HG03159 (cell line): ENCODE data around the gene PON2.

Experiments used
- ATAC-seq: cut with Tn5 transposase; IDR thresholded peaks from one replicate; pipeline ENCODE4 v1.9.1; 2021; ENCODE audit warnings: mild to moderate bottlenecking, moderate library complexity; ENCODE audit not compliant: unreplicated experiment

The PON2 gene

DNA sequence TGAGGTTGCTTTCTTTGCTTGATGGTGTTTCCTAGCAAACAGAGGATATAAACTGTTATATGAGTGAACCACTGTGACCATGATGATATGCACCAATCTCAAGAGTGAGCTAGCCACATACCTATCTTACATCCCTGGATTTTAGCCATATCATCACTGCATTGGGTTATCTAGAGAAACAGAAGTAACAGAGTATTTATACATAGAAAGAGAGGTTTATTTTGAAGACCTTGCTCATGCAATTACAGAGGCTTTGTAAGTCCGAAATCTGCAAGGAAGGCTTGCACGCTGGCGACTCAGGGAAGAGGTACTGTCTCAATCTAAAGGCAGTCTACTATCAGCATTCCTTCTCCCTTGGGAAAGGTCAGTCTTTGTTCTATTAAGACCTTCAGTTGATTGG, 11.8 kb upstream of the PON2 start:
- no peak for ATAC-seq

DNA sequence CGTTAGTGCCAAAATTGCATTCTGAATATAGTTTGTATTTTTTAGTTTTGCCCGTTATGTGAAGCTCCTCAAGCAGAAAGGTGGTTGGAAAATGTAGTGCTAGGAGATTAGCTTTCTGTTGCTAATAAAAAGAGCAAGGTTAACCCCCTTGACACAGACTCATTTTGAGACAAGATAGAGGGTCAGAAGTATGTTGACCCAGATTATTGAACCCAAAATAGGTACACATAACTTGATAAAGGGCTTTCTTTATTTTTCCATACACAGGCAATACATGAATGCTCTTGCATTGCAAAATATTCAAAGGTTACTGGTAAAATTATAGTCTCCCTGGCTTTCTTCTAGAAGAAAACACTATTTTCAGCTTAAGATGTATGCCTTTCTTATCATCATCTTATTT, 10.0 kb upstream of the PON2 start:
- ATAC-seq = no peak

DNA sequence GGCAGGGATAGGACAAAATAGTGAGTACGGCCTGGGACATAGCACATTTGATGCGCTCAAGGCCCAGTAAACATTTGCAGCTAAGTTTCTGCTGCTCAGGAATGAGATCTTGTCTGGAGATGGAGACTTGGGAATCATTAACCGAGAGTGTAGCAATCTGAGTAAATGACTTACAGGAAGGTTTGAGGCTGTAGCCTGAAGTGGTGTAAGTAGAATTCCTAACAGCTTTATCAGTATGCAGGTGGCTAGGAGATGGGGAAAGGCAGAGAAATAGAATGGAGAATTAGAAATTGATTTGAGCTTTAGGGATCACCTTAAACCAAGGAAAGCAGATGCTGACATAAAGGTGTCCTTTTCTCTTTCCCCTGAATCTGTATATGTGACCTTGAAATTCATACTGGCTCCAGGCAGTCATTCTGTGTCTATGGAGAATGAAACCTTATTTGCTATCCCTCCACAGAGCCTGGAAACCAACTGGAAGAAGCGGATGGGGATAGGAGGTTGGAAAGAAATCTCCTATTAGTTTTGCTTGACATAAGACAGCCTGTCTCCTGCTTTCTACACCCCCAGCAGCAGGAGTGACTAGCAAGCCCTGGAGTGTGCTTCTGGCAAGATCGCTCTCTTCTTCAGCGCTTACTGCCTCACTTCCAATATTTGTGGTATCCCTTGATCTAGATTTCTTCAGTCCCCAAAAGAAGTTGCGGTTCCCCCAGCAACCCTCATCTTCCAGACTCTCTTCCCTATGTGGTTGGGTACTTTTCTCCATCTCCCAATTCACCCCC, 6.4 kb upstream of the PON2 start:
- no peak for ATAC-seq

DNA sequence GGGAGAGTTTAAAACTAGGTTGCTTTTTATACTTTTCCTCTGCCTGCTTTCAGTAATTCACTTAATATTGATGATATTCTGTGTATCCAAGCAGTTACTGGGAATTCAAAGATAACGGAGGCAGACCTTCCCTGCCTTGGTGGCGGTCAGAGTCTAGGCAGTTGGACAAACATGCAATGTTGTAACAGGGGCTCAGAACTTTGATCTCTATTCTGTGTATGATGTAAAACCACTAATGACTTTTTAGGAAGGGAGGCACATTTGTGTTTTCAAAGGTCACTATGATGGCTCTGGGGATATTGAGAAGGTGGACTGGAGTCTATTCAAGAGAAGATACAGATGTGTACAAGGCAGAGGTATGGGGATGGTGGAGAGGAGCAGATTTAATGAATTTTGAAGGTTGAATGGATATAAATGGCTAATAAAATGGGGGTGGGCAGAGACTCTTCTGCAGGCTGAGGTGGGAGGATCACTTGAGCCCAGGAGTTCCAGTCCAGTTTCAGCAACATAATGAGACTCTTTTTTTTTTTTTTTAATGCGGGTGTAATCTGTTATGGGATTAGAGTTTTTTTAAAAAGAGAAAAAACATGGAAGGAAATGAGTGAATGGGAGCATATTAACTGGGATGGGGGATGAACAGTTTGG, 5.7 kb upstream of the PON2 start:
- no peak for ATAC-seq

DNA sequence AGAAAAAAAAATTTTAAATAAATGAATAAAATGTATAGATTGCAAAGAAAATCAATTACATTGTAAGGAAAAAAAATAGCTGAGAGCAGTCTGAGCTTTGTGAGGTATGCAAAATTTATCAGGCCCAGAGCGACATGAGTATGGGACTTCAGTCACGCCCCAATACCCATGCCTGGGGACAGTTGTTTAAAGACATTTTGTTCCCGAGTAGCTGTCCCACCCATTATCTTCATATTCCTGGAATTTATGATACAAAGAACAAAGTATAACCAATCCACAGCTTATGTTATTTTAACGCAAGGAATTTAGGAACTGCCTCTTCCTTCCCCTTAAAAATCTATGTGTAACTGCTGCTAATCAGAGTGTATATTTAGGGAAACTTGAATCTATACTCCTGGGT, 1.6 kb upstream of the PON2 start:
- no peak for ATAC-seq

DNA sequence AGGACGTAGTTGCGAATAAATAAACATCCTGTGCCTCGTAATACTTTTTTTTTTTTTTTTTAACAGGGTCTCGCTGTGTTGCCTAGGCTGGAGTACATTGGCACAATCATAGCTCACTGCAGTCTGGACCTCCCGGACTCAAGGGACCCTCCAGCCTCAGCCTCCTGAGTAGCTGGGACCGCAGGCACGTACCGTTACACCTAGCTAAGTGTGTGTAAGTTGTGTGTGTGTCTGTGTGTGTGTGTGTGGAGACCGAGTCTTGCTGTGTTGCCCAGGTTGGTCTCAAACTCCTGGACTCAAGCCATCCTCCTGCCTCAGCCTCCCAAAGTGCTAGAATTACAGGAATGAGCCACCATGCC, 573 bp upstream of the PON2 start:
- ATAC-seq = peak; percentile 7

DNA sequence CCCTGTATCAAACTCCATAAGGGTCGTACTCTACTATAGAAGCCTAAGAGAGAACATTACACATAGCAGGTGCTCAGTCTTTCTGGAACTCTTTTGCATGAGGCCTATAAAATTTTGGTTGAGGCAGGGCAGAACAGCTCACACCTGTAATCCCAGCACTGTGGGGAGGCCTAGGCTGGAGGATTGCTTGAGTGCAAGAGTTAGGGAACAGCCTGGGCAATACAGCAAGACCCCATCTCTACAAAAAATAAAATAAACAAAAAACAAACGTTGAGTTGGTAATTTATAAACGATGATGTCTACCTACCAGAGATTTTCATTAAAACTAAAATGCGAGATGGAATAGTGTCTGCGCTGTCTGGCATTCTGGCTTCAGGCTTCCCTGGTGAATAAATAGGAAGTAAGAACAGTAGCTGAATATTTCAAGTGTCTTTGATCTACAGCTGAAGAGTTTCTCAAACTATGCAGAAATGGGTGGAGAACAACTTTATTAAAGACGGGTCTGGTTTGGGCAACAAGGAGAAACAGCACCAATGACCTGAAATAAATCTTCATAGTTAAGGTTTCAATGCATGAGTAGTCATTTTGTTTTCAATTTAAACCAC, 774 bp downstream of the PON2 start:
- no peak for ATAC-seq

DNA sequence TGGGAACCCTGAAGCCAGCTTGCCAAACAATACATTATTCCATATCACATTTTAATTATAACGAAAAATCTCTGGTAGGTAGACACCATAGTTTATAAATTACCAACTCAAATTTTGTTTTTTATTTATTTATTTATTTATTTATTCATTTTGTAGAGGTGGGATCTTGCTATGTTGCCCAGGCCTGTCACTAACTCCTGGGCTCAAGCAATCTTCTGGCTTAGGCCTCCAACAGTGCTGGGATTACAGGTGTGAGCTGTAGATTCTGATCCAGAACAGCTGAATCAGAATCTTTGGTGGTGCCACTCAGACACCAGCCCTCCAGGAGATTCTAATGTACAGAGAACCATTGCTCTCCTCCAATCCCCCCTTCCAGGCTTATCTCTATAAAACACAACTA, 1.7 kb downstream of the PON2 start:
- no peak for ATAC-seq

DNA sequence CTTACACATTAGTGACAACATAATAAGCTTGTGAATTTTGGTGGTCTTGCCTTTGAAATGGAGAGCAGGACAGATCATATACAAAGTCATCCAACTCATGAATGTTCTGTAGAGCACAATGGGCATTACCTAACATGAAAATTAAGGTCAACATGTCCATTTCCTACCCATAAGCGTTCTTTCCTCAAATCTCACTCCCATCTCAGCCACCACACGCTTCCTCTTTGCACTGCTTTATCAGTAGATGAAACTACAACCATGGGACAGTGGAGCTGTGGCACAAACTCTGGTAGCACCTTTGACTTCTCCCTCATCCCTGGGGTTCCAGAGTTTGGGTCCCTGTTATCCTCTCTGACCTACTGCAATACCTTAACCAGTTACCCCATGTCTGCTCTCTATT, 2.2 kb downstream of the PON2 start:
- ATAC-seq = no peak

DNA sequence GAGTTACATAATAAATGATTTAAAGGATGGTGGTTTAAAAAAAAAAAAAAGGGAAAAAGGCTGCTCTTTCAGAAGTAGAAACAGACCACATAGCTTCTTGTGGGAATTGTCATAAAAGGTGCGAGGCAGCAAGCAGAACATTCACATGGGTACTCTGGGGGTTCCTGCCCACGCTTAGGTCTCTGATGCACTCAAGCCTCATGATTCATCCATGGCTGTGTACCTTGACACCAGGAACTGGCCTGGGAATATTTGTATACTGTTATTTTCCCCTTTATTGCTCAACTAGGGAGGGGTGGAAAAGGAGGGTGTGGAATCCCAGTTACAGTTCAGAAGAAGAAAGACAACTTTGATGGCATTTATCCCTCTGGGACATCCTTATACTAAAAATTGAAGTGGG, 4.0 kb downstream of the PON2 start:
- no peak for ATAC-seq

DNA sequence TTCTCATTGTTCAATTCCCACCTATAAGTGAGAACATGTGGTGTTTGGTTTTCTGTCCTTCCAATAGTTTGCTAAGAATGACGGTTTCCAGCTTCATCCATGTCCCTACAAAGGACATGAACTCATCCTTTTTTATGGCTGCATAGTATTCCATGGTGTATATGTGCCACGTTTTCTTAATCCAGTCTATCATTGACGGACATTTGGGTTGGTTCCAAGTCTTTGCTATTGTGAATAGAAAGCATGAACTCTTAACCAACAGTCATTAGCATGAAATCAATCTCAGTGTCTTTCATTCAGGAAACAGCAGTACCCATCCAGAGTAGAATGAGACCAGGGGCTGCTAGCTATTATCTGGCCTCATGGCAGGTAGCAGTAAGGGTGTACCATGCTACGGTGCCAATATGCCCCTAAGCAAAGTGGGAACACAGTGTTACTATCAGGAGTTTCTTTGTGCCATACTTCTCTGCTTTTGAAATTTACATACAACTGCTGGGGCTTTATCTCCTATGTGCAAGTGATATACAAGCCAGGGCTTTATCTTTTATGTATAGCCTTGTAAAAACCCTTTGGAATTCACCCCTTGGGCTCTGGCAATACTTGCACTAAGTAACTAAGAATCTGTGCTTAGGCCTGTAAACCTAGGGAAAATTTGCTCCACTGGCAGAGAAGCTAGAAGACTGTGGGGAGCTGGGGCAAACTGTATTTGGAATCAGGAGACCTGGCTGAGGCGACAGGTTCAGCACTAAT, 5.4 kb downstream of the PON2 start:
- no peak for ATAC-seq

DNA sequence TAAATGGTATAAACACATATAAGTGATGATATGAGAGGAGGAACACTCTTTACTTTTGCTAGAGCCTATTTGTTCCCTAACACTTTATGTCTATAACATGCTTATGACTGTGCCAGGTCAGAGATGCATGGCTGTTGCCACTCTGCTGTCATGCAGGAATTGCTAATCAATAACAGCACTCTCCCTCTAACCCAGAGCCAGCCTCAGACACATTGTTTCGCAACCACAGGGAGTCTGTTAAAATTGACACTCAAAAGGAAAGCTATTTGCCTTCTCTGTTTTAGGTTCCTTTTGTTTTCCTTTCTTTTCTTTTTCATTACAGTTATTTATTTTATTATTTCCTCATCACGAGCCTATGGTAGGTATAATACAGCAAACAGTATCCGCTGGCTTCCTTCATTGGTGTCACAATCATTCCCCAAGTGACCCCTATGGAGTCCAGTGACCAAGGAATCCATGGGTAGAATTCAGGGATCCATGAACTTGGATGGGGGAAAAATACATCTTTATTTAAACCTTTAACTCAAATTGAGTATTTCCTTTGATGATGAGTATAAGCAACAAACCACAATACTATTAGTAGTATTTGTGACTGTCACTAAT, 6.8 kb downstream of the PON2 start:
- no peak for ATAC-seq

DNA sequence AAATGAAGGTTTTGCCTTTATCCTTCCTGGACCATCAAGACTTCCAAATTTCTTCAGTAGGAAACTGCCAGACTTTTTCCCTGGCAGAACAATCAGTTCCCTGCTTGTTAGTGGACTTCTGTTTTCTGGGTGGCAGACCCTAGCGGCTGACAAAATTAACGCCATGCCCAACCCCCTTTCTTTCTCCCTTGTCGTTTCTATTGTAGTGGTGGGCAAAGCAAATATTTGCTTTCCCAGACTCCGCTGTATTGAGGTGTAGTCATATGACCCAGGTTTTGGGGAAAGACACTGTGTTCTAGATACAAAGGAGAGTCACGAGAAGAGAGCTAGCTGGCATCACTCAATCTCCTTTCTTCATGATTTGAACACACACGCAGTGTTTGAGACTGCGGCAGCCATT, 7.7 kb downstream of the PON2 start:
- ATAC-seq = no peak

DNA sequence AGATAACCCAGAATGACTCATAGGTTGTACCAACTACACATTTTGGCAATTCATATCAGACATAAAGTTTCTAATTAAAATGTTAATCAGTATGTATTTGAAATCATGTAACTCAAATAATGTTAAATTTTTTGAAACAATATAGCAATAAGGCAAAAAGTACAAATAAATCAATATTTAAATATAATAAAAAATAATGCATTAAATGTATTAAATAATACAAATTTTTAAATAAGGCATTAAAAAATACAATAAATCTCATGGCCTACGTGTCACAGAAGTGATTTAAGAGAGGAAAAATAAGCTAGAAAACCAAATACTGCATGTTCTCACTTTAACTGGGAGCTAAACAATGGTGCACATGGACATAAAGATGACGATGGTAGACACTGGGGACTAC, 9.1 kb downstream of the PON2 start:
- no peak for ATAC-seq

DNA sequence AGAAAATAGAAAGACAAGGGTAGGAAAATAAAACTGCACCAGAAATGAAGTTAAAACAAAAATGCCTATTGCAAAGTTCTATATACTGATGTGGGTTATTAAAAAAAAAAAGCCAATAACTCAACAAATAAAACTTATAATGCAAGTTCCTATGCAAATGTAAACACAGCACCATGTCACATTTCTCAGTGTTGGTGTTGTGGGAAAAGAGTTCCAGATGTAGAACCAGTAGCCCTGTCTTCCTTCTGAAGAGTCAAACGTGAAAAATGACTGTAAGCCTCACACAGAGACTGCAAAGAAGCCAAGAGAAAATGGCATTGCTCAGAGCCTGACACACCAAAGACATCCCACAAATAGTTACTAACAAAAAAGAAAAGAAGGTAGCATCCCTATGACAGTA, 10.1 kb downstream of the PON2 start:
- no peak for ATAC-seq

DNA sequence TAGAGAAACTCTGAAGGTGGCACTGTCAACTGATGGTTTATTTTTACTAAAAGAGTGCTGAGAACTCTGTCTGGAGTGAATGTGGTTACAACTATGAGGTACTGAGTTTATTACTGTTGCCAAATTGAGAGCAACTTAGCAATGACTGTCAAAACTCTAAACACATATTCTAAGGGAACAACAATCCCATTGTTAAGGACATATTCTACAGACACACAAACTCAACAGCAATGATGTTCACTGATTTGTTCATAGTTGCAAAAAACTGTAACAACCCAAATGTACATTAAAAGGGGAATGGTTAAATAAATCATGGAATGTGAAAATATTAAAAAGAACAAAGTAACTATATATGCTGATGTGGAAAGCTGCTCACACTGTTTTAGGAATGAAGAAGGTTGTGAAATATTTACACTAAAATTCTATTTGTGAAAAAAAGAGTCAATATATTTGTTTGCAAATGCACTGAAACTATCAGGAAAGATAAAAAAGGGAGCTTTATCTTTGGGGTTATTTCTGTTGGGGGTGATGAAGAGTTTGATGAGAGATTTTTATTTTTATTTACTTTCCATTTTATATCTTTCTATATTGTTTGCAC, 12.9 kb downstream of the PON2 start:
- ATAC-seq = no peak

DNA sequence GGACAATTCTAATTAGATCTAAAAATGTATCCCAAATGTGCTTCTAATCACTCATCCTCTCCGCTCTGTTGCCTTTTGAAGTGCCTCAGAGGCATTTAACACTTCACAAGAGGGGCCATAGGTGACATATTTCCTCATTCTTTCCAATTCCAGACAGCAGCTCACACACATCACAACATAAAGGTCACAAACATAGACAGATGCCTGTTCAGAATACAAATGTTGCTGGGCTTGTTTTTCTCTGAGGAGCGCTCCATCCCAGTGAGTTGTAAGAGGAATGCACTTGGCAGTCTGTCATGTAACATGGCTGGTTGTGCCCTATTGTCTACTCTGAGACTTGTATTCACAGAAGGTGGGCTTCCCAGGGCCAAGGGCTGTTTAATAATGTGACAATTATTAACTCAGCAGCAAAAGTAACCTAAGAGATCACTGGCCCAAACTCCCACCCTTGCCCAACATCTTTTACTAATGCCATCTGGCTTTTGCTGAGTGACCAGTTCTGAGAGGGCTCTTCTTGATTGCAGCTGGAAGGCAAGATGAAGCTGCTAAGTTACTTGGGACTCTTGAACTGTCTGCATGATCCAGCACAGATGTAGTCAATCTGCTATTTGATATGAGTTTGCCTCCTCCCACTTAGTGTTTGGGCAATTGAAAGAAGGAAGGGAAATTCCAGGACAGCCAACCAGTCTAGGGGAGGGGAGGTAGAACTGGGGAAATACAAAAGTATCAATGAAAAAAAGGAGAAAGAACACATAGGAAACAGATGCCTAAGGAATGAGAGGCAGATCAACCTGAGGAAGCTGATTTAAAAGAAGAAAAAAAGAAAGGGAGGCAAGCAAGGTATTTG, 13.6 kb downstream of the PON2 start:
- no peak for ATAC-seq

DNA sequence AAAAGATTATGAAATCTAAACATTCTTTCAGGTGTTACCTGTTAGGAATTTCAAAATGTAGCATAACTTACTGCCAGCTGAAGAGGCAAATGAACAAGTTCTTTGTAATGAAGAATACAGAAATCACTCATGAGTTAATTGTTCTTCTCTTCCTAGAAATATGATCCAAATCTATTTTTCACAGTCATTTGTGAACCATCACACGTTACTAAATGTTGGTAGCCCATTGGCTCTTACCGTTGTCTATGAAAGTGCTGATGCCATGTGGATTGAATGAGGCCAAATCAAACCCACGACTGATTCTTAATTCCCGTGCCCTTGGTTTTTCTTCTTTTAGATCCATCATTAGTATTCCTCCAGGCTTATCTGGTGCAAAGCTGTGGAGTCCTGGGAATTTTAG, 22.8 kb downstream of the PON2 start:
- no peak for ATAC-seq

DNA sequence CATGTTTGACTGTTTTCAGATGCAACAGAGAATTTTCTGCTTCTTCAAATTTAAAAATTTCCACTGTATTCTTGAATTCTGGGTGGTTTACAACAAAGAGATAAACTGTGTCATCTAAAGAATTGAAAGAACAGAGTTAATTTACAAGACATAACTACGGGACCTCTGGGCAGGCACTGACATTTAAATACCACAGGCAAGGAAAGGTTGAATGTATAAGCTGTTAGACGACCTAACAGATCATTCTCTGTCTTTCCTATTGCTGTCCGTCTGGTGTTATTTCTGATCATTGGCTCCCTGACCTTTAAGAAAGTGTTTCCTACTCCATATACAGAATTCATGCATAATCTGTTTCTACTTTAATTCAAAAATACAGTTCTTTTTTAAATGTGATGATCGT, 23.2 kb downstream of the PON2 start:
- no peak for ATAC-seq

DNA sequence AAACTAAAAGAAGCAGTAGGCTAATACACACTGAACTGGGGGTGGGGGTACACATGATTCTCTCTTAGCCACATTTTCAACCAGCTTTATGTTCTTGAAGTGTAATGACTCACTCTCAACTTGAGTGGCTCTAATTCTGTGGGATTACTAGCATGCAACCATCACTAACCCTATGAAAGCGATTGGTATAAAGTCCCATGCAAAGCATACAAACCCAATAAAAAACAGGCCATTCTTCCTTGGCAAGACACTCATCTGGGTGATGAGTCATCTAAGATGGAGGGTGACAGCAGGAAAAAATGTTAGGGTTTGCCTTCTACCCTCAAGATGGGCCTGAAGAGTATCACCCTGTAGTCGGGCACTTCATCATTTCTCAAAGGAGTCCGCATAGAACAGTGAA, 23.8 kb downstream of the PON2 start:
- ATAC-seq = no peak
